Activated CD8-positive, alpha-beta T cell treated with anti-CD3 and anti-CD28 coated beads, Interleukin-2, amount 10 ng/mL, durations not matched to agents 7 days and 5 days (primary cell): ENCODE results near the gene GTF3C1. TPM values are rescaled to one million over a fixed set of nuclear protein-coding genes. Genes with fewer than 3 reads are reported as not detected.

Source experiments
- ATAC-seq: fragments of 150-1000 bp; cut with Tn5 transposase; one replicate; pipeline ENCODE4 v1.10.0; 2021; ENCODE audit warnings: moderate library complexity
- CTCF ChIA-PET: fragments of 350-600 bp; sonication (Branson Sonifier 250); formaldehyde crosslinking; loops from one replicate; lab custom pipeline; 2021; ENCODE audit warnings: antibody characterized with exemption; lab: Charles Lee
- POLR2A ChIA-PET: fragments of 350-600 bp; sonication (Branson Sonifier 250); formaldehyde crosslinking; loops from one replicate; lab custom pipeline; 2021; ENCODE audit warnings: antibody characterized with exemption; lab: Charles Lee
- DNase-seq: peaks from one replicate; pipeline ENCODE4 v3.0.0-alpha.2; 2020
- H3K27ac Mint-ChIP-seq: one replicate; pipeline ENCODE4 v1.8.0; 2021; ENCODE audit warnings: mild to moderate bottlenecking, mixed read lengths
- H3K27me3 Mint-ChIP-seq: one replicate; pipeline ENCODE4 v1.8.0; 2021; ENCODE audit warnings: low read depth, mixed read lengths
- H3K36me3 Mint-ChIP-seq: one replicate; pipeline ENCODE4 v1.8.0; 2021; ENCODE audit warnings: low read depth, mixed read lengths
- H3K4me1 Mint-ChIP-seq: one replicate; pipeline ENCODE4 v1.8.0; 2021; ENCODE audit warnings: low read depth, mixed read lengths
- H3K4me3 Mint-ChIP-seq: one replicate; pipeline ENCODE4 v1.8.0; 2021; ENCODE audit warnings: mild to moderate bottlenecking, mixed read lengths
- H3K9me3 Mint-ChIP-seq: one replicate; pipeline ENCODE4 v1.8.0; 2022; ENCODE audit warnings: mixed read lengths; ENCODE audit not compliant: insufficient read depth
- total RNA-seq, 2 experiments: library from RNA; stranded (reverse); gene quantifications; one replicate each; pipeline ENCODE4 v1.2.3, GENCODE V29; 2021

GTF3C1 gene
- total RNA-seq, 2 experiments from 2014 or later = 55.8 to 58.5 TPM

- no peaks in the 10 kb centered on the region for H3K36me3 Mint-ChIP-seq
- ChIA-PET POLR2A (interaction anchor here (1.5 kb wide), 1 partner anchor 9 kb away, joined by 5 read pairs; the partner anchor contains the start of genes GTF3C1 and KATNIP), CTCF (no interaction called here)
- no peaks in the 10 kb centered on the region for H3K4me1 Mint-ChIP-seq
- no peaks in the 10 kb centered on the region for H3K27me3 Mint-ChIP-seq
- no peaks in the 10 kb centered on the region for H3K9me3 Mint-ChIP-seq
- H3K4me3 Mint-ChIP-seq = no peak overlapping the region
- H3K27ac Mint-ChIP-seq = no peak overlapping the region
- ATAC-seq (no peak), DNase-seq (no peak)
Measured at GRCh38 chr16:27558434-27558833, 8.7 kb upstream of the GTF3C1 start.

GRCh38 chr16:27556471-27556870 lies 6.8 kb upstream of the GTF3C1 start:
- ATAC-seq (no peak), DNase-seq (no peak)
- no peaks in the 10 kb centered on the region for H3K9me3 Mint-ChIP-seq
- H3K4me3 Mint-ChIP-seq = no peak overlapping the region
- ChIA-PET CTCF (no interaction called here), POLR2A (interaction anchor here (0.6 to 0.7 kb wide), 2 partner anchors 18 to 276 kb away, joined by 3 to 4 read pairs; no protein-coding TSS in a partner anchor)
- H3K4me1 Mint-ChIP-seq = no peaks in the 10 kb centered on the region
- no peak overlapping the region for H3K27ac Mint-ChIP-seq
- H3K36me3 Mint-ChIP-seq = no peaks in the 10 kb centered on the region
- H3K27me3 Mint-ChIP-seq = no peaks in the 10 kb centered on the region

GRCh38 chr16:27551036-27551435 lies 1.3 kb upstream of the GTF3C1 start:
- Mint-ChIP-seq H3K4me3 (peak overlapping the region; percentile 98), H3K4me1 (peaks cover 36% of the 10 kb centered on the region), H3K27me3 (no peaks in the 10 kb centered on the region), H3K36me3 (peaks cover 1% of the 10 kb centered on the region), H3K9me3 (no peaks in the 10 kb centered on the region), H3K27ac (no peak overlapping the region)
- ATAC-seq (no peak), DNase-seq (no peak)
- ChIA-PET CTCF (interaction anchor here (1.9 to 2.4 kb wide), 2 partner anchors 35 to 519 kb away, joined by 6 to 11 read pairs; no protein-coding TSS in a partner anchor), POLR2A (interaction anchor here (0.6 to 1.9 kb wide), 4 partner anchors 19 to 347 kb away, joined by 4 to 11 read pairs (median 5); partner anchors contain the start of genes IL21R and KDM8)

- Mint-ChIP-seq H3K4me1 (peaks cover 36% of the 10 kb centered on the region), H3K27me3 (no peaks in the 10 kb centered on the region), H3K9me3 (no peaks in the 10 kb centered on the region), H3K27ac (peak overlapping the region; percentile 96), H3K36me3 (peaks cover 2% of the 10 kb centered on the region), H3K4me3 (peak overlapping the region; percentile 98)
- ChIA-PET CTCF (interaction anchor here (1.1 to 2.4 kb wide), 4 partner anchors 10 to 520 kb away, joined by 3 to 11 read pairs (median 6); no protein-coding TSS in a partner anchor), POLR2A (interaction anchor here (0.6 to 1.9 kb wide), 11 partner anchors 9 to 590 kb away, joined by 3 to 11 read pairs (median 4); partner anchors contain the start of genes IL21R and KDM8)
- ATAC-seq = no peak
- no peak for DNase-seq
Measured at GRCh38 chr16:27550582-27550920, 838 bp upstream of the GTF3C1 start.

- no peaks in the 10 kb centered on the region for H3K9me3 Mint-ChIP-seq
- peak overlapping the region; percentile 96 for H3K27ac Mint-ChIP-seq
- H3K36me3 Mint-ChIP-seq = peaks cover 9% of the 10 kb centered on the region
- peak; percentile 40 for DNase-seq
- peak overlapping the region; percentile 98 for H3K4me3 Mint-ChIP-seq
- CTCF ChIA-PET = interaction anchor here (1.3 to 2.4 kb wide), 3 partner anchors 8 to 521 kb away, joined by 6 to 11 read pairs (median 7); no protein-coding TSS in a partner anchor
- peak; percentile 50 for ATAC-seq
- POLR2A ChIA-PET = interaction anchor here (1.0 to 1.9 kb wide), 11 partner anchors 8 to 346 kb away, joined by 3 to 11 read pairs (median 5); partner anchors contain the start of genes IL21R and KDM8
- H3K4me1 Mint-ChIP-seq = peaks cover 36% of the 10 kb centered on the region
- H3K27me3 Mint-ChIP-seq = no peaks in the 10 kb centered on the region
Measured at GRCh38 chr16:27549464-27549745, 308 bp downstream of the GTF3C1 start.

GRCh38 chr16:27547851-27548250 lies 1.9 kb downstream of the GTF3C1 start:
- DNase-seq (no peak), ATAC-seq (no peak)
- ChIA-PET CTCF (interaction anchor here (1.5 kb wide), 1 partner anchor 32 kb away, joined by 5 read pairs; no protein-coding TSS in a partner anchor), POLR2A (no interaction called here)
- H3K36me3 Mint-ChIP-seq = peaks cover 19% of the 10 kb centered on the region
- H3K27ac Mint-ChIP-seq = no peak overlapping the region
- H3K27me3 Mint-ChIP-seq = no peaks in the 10 kb centered on the region
- peaks cover 36% of the 10 kb centered on the region for H3K4me1 Mint-ChIP-seq
- H3K4me3 Mint-ChIP-seq = no peak overlapping the region
- H3K9me3 Mint-ChIP-seq = no peaks in the 10 kb centered on the region

- POLR2A ChIA-PET = no interaction called here
- ATAC-seq (no peak), DNase-seq (no peak)
- H3K4me3 Mint-ChIP-seq = no peak overlapping the region
- H3K4me1 Mint-ChIP-seq = peaks cover 36% of the 10 kb centered on the region
- H3K36me3 Mint-ChIP-seq = peaks cover 23% of the 10 kb centered on the region
- H3K9me3 Mint-ChIP-seq = no peaks in the 10 kb centered on the region
- H3K27me3 Mint-ChIP-seq = no peaks in the 10 kb centered on the region
- CTCF ChIA-PET = interaction anchor here (1.5 kb wide), 1 partner anchor 31 kb away, joined by 5 read pairs; no protein-coding TSS in a partner anchor
- H3K27ac Mint-ChIP-seq = no peak overlapping the region
Measured at GRCh38 chr16:27547134-27547533, 2.6 kb downstream of the GTF3C1 start.

- no peaks in the 10 kb centered on the region for H3K9me3 Mint-ChIP-seq
- ChIA-PET POLR2A (no interaction called here), CTCF (interaction anchor here (0.7 kb wide), 1 partner anchor 44 kb away, joined by 3 read pairs; no protein-coding TSS in a partner anchor)
- H3K27me3 Mint-ChIP-seq = no peaks in the 10 kb centered on the region
- H3K4me1 Mint-ChIP-seq = peaks cover 24% of the 10 kb centered on the region
- no peak overlapping the region for H3K4me3 Mint-ChIP-seq
- H3K27ac Mint-ChIP-seq = no peak overlapping the region
- ATAC-seq = no peak
- no peak for DNase-seq
- peaks cover 45% of the 10 kb centered on the region for H3K36me3 Mint-ChIP-seq
Measured at GRCh38 chr16:27544671-27545070, 5.0 kb downstream of the GTF3C1 start.

- no peaks in the 10 kb centered on the region for H3K9me3 Mint-ChIP-seq
- H3K4me3 Mint-ChIP-seq = no peak overlapping the region
- DNase-seq (no peak), ATAC-seq (no peak)
- H3K27ac Mint-ChIP-seq = no peak overlapping the region
- ChIA-PET CTCF (no interaction called here), POLR2A (no interaction called here)
- peaks cover 52% of the 10 kb centered on the region for H3K36me3 Mint-ChIP-seq
- H3K4me1 Mint-ChIP-seq = peaks cover 27% of the 10 kb centered on the region
- H3K27me3 Mint-ChIP-seq = no peaks in the 10 kb centered on the region
Measured at GRCh38 chr16:27543801-27544200, 5.9 kb downstream of the GTF3C1 start.

- peak overlapping the region; percentile 5 for H3K27ac Mint-ChIP-seq
- H3K36me3 Mint-ChIP-seq = peaks cover 68% of the 10 kb centered on the region
Measured at GRCh38 chr16:27539636-27540035, 10.1 kb downstream of the GTF3C1 start.

GRCh38 chr16:27539120-27539519 lies 10.6 kb downstream of the GTF3C1 start:
- H3K27ac Mint-ChIP-seq = peak overlapping the region; percentile 62
- CTCF ChIA-PET = no interaction called here
- H3K27me3 Mint-ChIP-seq = no peaks in the 10 kb centered on the region
- H3K4me3 Mint-ChIP-seq = no peak overlapping the region
- no peaks in the 10 kb centered on the region for H3K9me3 Mint-ChIP-seq
- no peak for ATAC-seq
- POLR2A ChIA-PET = no interaction called here
- DNase-seq = no peak
- peaks cover 66% of the 10 kb centered on the region for H3K36me3 Mint-ChIP-seq
- H3K4me1 Mint-ChIP-seq = peaks cover 16% of the 10 kb centered on the region

More at GRCh38 chr16:27539636-27540035, 10.1 kb downstream of the GTF3C1 start:
- no peaks in the 10 kb centered on the region for H3K9me3 Mint-ChIP-seq
- no peaks in the 10 kb centered on the region for H3K27me3 Mint-ChIP-seq
- H3K4me3 Mint-ChIP-seq = no peak overlapping the region
- DNase-seq = no peak
- no peak for ATAC-seq
- H3K4me1 Mint-ChIP-seq = peaks cover 16% of the 10 kb centered on the region
- POLR2A ChIA-PET = no interaction called here
- CTCF ChIA-PET = no interaction called here

- H3K4me1 Mint-ChIP-seq = peaks cover 16% of the 10 kb centered on the region
- H3K27ac Mint-ChIP-seq = peak overlapping the region; percentile 62
Measured at GRCh38 chr16:27538528-27538927, 11.2 kb downstream of the GTF3C1 start.

More at GRCh38 chr16:27538528-27538927, 11.2 kb downstream of the GTF3C1 start:
- CTCF ChIA-PET = no interaction called here
- DNase-seq = no peak
- no peak overlapping the region for H3K4me3 Mint-ChIP-seq
- no peak for ATAC-seq
- H3K9me3 Mint-ChIP-seq = no peaks in the 10 kb centered on the region
- H3K27me3 Mint-ChIP-seq = no peaks in the 10 kb centered on the region
- POLR2A ChIA-PET = no interaction called here
- H3K36me3 Mint-ChIP-seq = peaks cover 66% of the 10 kb centered on the region
